B cell (primary cell): ENCODE results near the gene ERP29. TPM values are rescaled to one million over a fixed set of nuclear protein-coding genes. Genes with fewer than 3 reads are reported as not detected.

Source experiments
- ATAC-seq: fragments of 200-7000 bp; cut with Tn5 transposase; one replicate; pipeline ENCODE4 v1.10.0; 2021; ENCODE audit warnings: low read depth, mild to moderate bottlenecking, moderate number of reproducible peaks, moderate library complexity
- CTCF ChIA-PET: fragments of 350-600 bp; sonication (Branson Sonifier 250); formaldehyde crosslinking; loops from one replicate; lab custom pipeline; 2021; ENCODE audit warnings: antibody characterized with exemption, inconsistent platforms; lab: Charles Lee
- POLR2A ChIA-PET: fragments of 350-600 bp; sonication (Branson Sonifier 250); formaldehyde crosslinking; loops from one replicate; lab custom pipeline; 2021; ENCODE audit warnings: antibody characterized with exemption; lab: Charles Lee
- DNase-seq: peaks from one replicate; pipeline ENCODE4 v3.0.0; 2013
- H2AFZ ChIP-seq: 2 replicates; pipeline ENCODE4 v1.6.1; 2012; ENCODE audit warnings: mild to moderate bottlenecking, low read depth, low read length; ENCODE audit not compliant: insufficient read depth, poor library complexity, severe bottlenecking
- H3K27ac ChIP-seq, 2 donors: 1 replicate in 1 of 2; 2 replicates in 1 of 2; pipeline ENCODE4 v1.5.1; 2012 to 2013; ENCODE audit warnings: low read length in 2 of 2, mild to moderate bottlenecking in 2 of 2, moderate library complexity in 1 of 2
- H3K27me3 ChIP-seq, 4 experiments: fragments of 200-600 bp in 1 of 4; sonication (generic) in 1 of 4; replicated peaks in 1 of 4; 1 replicate in 2 of 4; 2 replicates in 2 of 4; pipeline versions ENCODE4 v1.6.1 to v1.7.0; 2013 to 2016; ENCODE audit warnings: low read length in 3 of 4, mild to moderate bottlenecking in 2 of 4, mixed read lengths in 1 of 4, moderate library complexity in 1 of 4; ENCODE audit not compliant: insufficient read depth in 4 of 4, control insufficient read depth in 3 of 4; ENCODE audit errors: control extremely low read depth in 1 of 4
- H3K36me3 ChIP-seq, 2 experiments: replicated peaks in 1 of 2; 1 replicate in 1 of 2; 2 replicates in 1 of 2; pipeline versions ENCODE4 v1.6.1 to v1.7.1; 2013; ENCODE audit warnings: low read length in 1 of 2; ENCODE audit not compliant: insufficient read depth in 2 of 2, control insufficient read depth in 1 of 2; ENCODE audit errors: control extremely low read depth in 1 of 2, extremely low read depth in 1 of 2
- H3K4me1 ChIP-seq, 2 donors: fragments of 200-600 bp in 1 of 2; sonication (generic) in 1 of 2; 1 replicate in 1 of 2; 2 replicates in 1 of 2; pipeline versions ENCODE4 v1.5.1 to v1.6.1; 2013 to 2017; ENCODE audit warnings: low read length in 2 of 2; ENCODE audit not compliant: control insufficient read depth in 2 of 2, insufficient read depth in 2 of 2
- H3K4me2 ChIP-seq: replicated peaks from 2 replicates; pipeline ENCODE3; 2012; ENCODE audit warnings: mild to moderate bottlenecking, low read depth, low read length; ENCODE audit not compliant: poor library complexity, severe bottlenecking
- H3K4me3 ChIP-seq, 5 experiments: fragments of 200-600 bp in 1 of 5; sonication (generic) in 1 of 5; 1 replicate in 3 of 5; 2 replicates in 2 of 5; pipeline versions ENCODE4 v1.5.1 to v1.7.0; 2011 to 2016; ENCODE audit warnings: low read length in 4 of 5, mild to moderate bottlenecking in 4 of 5, low read depth in 2 of 5, control low read depth in 1 of 5, moderate library complexity in 1 of 5; ENCODE audit not compliant: insufficient read depth in 1 of 5; ENCODE audit errors: control extremely low read depth in 1 of 5, extremely low read depth in 1 of 5
- H3K79me2 ChIP-seq: fragments of 200-600 bp; sonication (generic); one replicate; pipeline ENCODE4 v1.6.0; 2016; ENCODE audit warnings: low read length; ENCODE audit not compliant: control insufficient read depth, insufficient read depth
- H3K9ac ChIP-seq: fragments of 200-600 bp; sonication (generic); 2 replicates; pipeline ENCODE4 v1.6.1; 2017; ENCODE audit warnings: mild to moderate bottlenecking, low read length, moderate library complexity
- H3K9me3 ChIP-seq, 3 donors: one replicate each; pipeline versions ENCODE4 v1.6.1 to v1.7.1; 2013; ENCODE audit warnings: low read length in 2 of 3; ENCODE audit not compliant: control insufficient read depth in 2 of 3, insufficient read depth in 1 of 3; ENCODE audit errors: control extremely low read depth in 1 of 3
- H4K20me1 ChIP-seq: 2 replicates; pipeline ENCODE4 v1.6.0; 2012; ENCODE audit warnings: mild to moderate bottlenecking, low read length; ENCODE audit not compliant: insufficient read depth, control insufficient read depth, poor library complexity, severe bottlenecking
- H3K27ac Mint-ChIP-seq: one replicate; pipeline ENCODE4 v1.8.0; 2021; ENCODE audit warnings: mixed read lengths
- H3K27me3 Mint-ChIP-seq: one replicate; pipeline ENCODE4 v1.8.0; 2021; ENCODE audit warnings: mixed read lengths
- H3K4me1 Mint-ChIP-seq: one replicate; pipeline ENCODE4 v1.8.0; 2021; ENCODE audit warnings: mixed read lengths
- H3K4me3 Mint-ChIP-seq: one replicate; pipeline ENCODE4 v1.8.0; 2021; ENCODE audit warnings: mixed read lengths
- H3K9me3 Mint-ChIP-seq: one replicate; pipeline ENCODE4 v1.8.0; 2022; ENCODE audit warnings: mixed read lengths; ENCODE audit not compliant: insufficient read depth
- CTCF ChIP-seq: fragments of 200-600 bp; IDR thresholded peaks from one replicate; pipeline ENCODE4 v1.8.0; 2022; ENCODE audit warnings: antibody characterized with exemption, mild to moderate bottlenecking
- EZH2 ChIP-seq: IDR thresholded peaks from 2 replicates; pipeline ENCODE4 v1.6.1; 2012; ENCODE audit warnings: borderline replicate concordance, low read depth, mild to moderate bottlenecking, moderate library complexity, low read length; ENCODE audit not compliant: insufficient read depth, poor library complexity, severe bottlenecking
- WGBS: methylation state at CpG from one replicate; pipeline ENCODE4 v1.1.5; 2013; ENCODE audit warnings: missing lambda C conversion rate; ENCODE audit not compliant: insufficient coverage; 5-methylcytosine and 5-hydroxymethylcytosine counted together
- intact Hi-C: fragments of 100-400 bp; cut with micrococcal nuclease; formaldehyde crosslinking; loops from one replicate; pipeline ENCODE4 v1.10.0; 2022
- polyA plus RNA-seq: library from polyadenylated mRNA; depleted of rRNA; stranded (reverse); fragments of >200 nt; gene quantifications from 2 replicates; pipeline ENCODE4 v1.2.3, GENCODE V29; 2012
- total RNA-seq, 2 donors: library from RNA; stranded (reverse); fragments of 120-200 nt in 1 of 2; gene quantifications; 1 replicate in 1 of 2; 2 replicates in 1 of 2; pipeline versions ENCODE4 v1.2.3 to v1.2.4, GENCODE V29; 2013 to 2022

The ERP29 gene
- total and polyA plus RNA-seq, 2 donors (not counting 1 experiment from before 2014, with no cell fraction given): 130 to 149 TPM

DNA sequence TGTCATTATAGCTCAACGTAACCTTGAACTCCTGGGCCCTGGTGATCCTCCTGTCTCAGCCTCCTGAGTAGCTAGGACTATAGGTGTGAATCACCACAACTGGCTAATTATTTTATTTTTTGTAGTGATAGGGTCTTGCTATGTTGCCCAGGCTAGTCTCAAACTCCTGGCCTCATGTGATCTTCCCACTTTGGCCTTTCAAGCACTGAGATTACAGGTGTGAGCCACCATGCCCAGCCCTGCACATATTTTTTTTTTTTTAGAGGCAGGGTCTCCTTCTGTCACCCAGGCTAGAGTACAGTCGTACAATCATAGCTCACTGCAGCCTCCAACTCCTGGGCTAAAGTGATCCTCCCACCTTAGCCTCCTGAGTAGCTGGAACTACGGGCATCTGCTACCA, 9.2 kb upstream of the ERP29 start:
- Mint-ChIP-seq H3K9me3 (no peaks in the 10 kb centered on the region), H3K4me3 (no peak overlapping the region), H3K4me1 (peaks cover 31% of the 10 kb centered on the region), H3K27me3 (no peaks in the 10 kb centered on the region), H3K27ac (no peak overlapping the region)
- Histone ChIP-seq H3K9ac (no peak overlapping the region), H3K4me2 (no peak overlapping the region), H4K20me1 (peaks cover 13% of the 10 kb centered on the region), H3K27me3 (peaks cover 0 to 2% (median 0%) of the 10 kb centered on the region in 4 experiments), H3K4me3 (no peak overlapping the region), H3K79me2 (peaks cover 3% of the 10 kb centered on the region), H3K9me3 (no peaks in the 10 kb centered on the region), H3K4me1 (peaks cover 24 to 32% of the 10 kb centered on the region in 2 donors), H2AFZ (no peak overlapping the region), H3K27ac (no peak overlapping the region), H3K36me3 (no peaks in the 10 kb centered on the region)
- intact Hi-C loops: no loop called here
- POLR2A ChIA-PET: interaction anchor here (0.6 to 0.8 kb wide), 3 partner anchors 9 to 1203 kb away, joined by 3 to 4 read pairs (median 3); partner anchors contain the start of genes ERP29 and TMEM116
- ATAC-seq: no peak
- WGBS: 90% methylated on average over 1 of the region's 3 CpGs
- no peak for DNase-seq
- TF ChIP-seq CTCF (no peak), EZH2 (no peak)
- CTCF ChIA-PET: interaction anchor here (0.7 to 2.4 kb wide), 3 partner anchors 10 to 200 kb away, joined by 3 to 9 read pairs (median 3); no protein-coding TSS in a partner anchor
